C4-2B (cell line): ENCODE results near the gene PPP3CA.

Experiments used
- ZFX ChIP-seq: fragments of 450-650 bp; IDR thresholded peaks from 2 replicates; pipeline ENCODE4 v1.6.1; 2017
- TF ChIP-seq, protein P1 (sequence below): fragments of 450-650 bp; conservative IDR thresholded peaks from 2 replicates; pipeline ENCODE4 v1.5.1; 2017; ENCODE audit warnings: mild to moderate bottlenecking

- TF ChIP-seq, protein P1, sequence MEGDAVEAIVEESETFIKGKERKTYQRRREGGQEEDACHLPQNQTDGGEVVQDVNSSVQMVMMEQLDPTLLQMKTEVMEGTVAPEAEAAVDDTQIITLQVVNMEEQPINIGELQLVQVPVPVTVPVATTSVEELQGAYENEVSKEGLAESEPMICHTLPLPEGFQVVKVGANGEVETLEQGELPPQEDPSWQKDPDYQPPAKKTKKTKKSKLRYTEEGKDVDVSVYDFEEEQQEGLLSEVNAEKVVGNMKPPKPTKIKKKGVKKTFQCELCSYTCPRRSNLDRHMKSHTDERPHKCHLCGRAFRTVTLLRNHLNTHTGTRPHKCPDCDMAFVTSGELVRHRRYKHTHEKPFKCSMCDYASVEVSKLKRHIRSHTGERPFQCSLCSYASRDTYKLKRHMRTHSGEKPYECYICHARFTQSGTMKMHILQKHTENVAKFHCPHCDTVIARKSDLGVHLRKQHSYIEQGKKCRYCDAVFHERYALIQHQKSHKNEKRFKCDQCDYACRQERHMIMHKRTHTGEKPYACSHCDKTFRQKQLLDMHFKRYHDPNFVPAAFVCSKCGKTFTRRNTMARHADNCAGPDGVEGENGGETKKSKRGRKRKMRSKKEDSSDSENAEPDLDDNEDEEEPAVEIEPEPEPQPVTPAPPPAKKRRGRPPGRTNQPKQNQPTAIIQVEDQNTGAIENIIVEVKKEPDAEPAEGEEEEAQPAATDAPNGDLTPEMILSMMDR: no peak
- no peak for TF ChIP-seq ZFX
These were observed 39.4 kb downstream of the PPP3CA start for GRCh38 chr4:101307899-101308298.
